Left ventricle myocardium inferior (tissue), 1 donor: Measurements from ENCODE around the gene DAW1. TPM values are rescaled to one million over a fixed set of nuclear protein-coding genes. Genes with fewer than 3 reads are reported as not detected.

Source experiments
- DNase-seq: peaks from one replicate; pipeline ENCODE4 v3.0.0-alpha.2; 2020
- H3K27ac ChIP-seq: fragments of 200-600 bp; replicated peaks from 2 replicates; pipeline ENCODE4 v1.8.0; 2021
- H3K27me3 ChIP-seq: fragments of 200-600 bp; 2 replicates; pipeline ENCODE4 v1.8.0; 2021; ENCODE audit warnings: low read depth
- H3K36me3 ChIP-seq: fragments of 200-600 bp; 2 replicates; pipeline ENCODE4 v1.8.0; 2021
- H3K4me1 ChIP-seq: fragments of 200-600 bp; 2 replicates; pipeline ENCODE4 v1.8.0; 2021
- H3K4me3 ChIP-seq: fragments of 200-600 bp; 2 replicates; pipeline ENCODE4 v1.8.0; 2021; ENCODE audit warnings: mild to moderate bottlenecking, moderate library complexity
- H3K9me3 ChIP-seq: fragments of 200-600 bp; replicated peaks from 2 replicates; pipeline ENCODE4 v1.8.0; 2021
- CTCF ChIP-seq: fragments of 200-600 bp; IDR thresholded peaks from 2 replicates; pipeline ENCODE4 v1.8.0; 2021; ENCODE audit warnings: antibody characterized with exemption, mild to moderate bottlenecking, borderline replicate concordance
- intact Hi-C: fragments of 100-400 bp; cut with micrococcal nuclease; formaldehyde crosslinking; loops from one replicate; pipeline ENCODE4 v1.11.0; 2022
- total RNA-seq: library from RNA; stranded (reverse); fragmentation: NEBNext Ultra II Directional; extraction: Animal tissue kit (Norgen Biotek cat#: 25700); gene quantifications from one replicate; pipeline ENCODE4 v1.2.1, GENCODE V29; 2021
- donor health status: DM: no; HTN: yes; CAD: no; lungs with severe emphysema.

The DAW1 gene
- total RNA-seq, 1 donor from 2014 or later, result 0.19 TPM

- no peaks in the 10 kb centered on the region for H3K36me3 ChIP-seq
- no peak overlapping the region for H3K4me3 ChIP-seq
- H3K4me1 ChIP-seq, result peaks cover 12% of the 10 kb centered on the region
- H3K27ac ChIP-seq, result no peak overlapping the region
- no peak for DNase-seq
- intact Hi-C loops, result no loop called here
- peaks cover 22% of the 10 kb centered on the region for H3K27me3 ChIP-seq
- TF ChIP-seq CTCF, result no peak
- no peaks in the 10 kb centered on the region for H3K9me3 ChIP-seq
Measured at GRCh38 chr2:227867386-227867785, 4.0 kb upstream of the DAW1 start.

GRCh38 chr2:227870710-227871374 lies 589 bp upstream of the DAW1 start:
- no peak for TF ChIP-seq CTCF
- H3K9me3 ChIP-seq, result no peaks in the 10 kb centered on the region
- DNase-seq, result no peak
- H3K27me3 ChIP-seq, result peaks cover 43% of the 10 kb centered on the region
- no peak overlapping the region for H3K27ac ChIP-seq
- H3K36me3 ChIP-seq, result no peaks in the 10 kb centered on the region
- intact Hi-C loops, result no loop called here
- peak overlapping the region; percentile 63 for H3K4me3 ChIP-seq
- peaks cover 7% of the 10 kb centered on the region for H3K4me1 ChIP-seq

GRCh38 chr2:227872676-227873075 lies 1.2 kb downstream of the DAW1 start:
- intact Hi-C loops, result no loop called here
- H3K4me1 ChIP-seq, result peaks cover 12% of the 10 kb centered on the region
- no peak overlapping the region for H3K27ac ChIP-seq
- no peak for TF ChIP-seq CTCF
- peaks cover 43% of the 10 kb centered on the region for H3K27me3 ChIP-seq
- no peak overlapping the region for H3K4me3 ChIP-seq
- H3K36me3 ChIP-seq, result no peaks in the 10 kb centered on the region
- DNase-seq, result no peak
- no peaks in the 10 kb centered on the region for H3K9me3 ChIP-seq

GRCh38 chr2:227876300-227876801 lies 4.9 kb downstream of the DAW1 start:
- no peak overlapping the region for H3K4me3 ChIP-seq
- TF ChIP-seq CTCF, result no peak
- H3K9me3 ChIP-seq, result no peaks in the 10 kb centered on the region
- no peak for DNase-seq
- H3K4me1 ChIP-seq, result peaks cover 9% of the 10 kb centered on the region
- intact Hi-C loops, result no loop called here
- peaks cover 39% of the 10 kb centered on the region for H3K27me3 ChIP-seq
- H3K27ac ChIP-seq, result peak overlapping the region; percentile 77
- H3K36me3 ChIP-seq, result no peaks in the 10 kb centered on the region

GRCh38 chr2:227877421-227878310 lies 6.2 kb downstream of the DAW1 start:
- peak overlapping the region; percentile 77 for H3K27ac ChIP-seq
- intact Hi-C loops, result no loop called here
- peaks cover 5% of the 10 kb centered on the region for H3K4me1 ChIP-seq
- H3K27me3 ChIP-seq, result peaks cover 26% of the 10 kb centered on the region
- DNase-seq, result no peak
- no peak for TF ChIP-seq CTCF
- H3K9me3 ChIP-seq, result no peaks in the 10 kb centered on the region
- H3K4me3 ChIP-seq, result no peak overlapping the region
- H3K36me3 ChIP-seq, result no peaks in the 10 kb centered on the region
